MM.1S (cell line): Measurements from ENCODE around the gene MSANTD1.

Experiments used
- DNase-seq: peaks from one replicate; pipeline ENCODE4 v3.0.0-alpha.2; 2015
- H2AFZ ChIP-seq: fragments of 300-600 bp; sonication (generic); 2 replicates; pipeline ENCODE4 v1.6.0; 2016; ENCODE audit warnings: antibody characterized with exemption, low read length
- H3F3A ChIP-seq: fragments of 300-600 bp; sonication (generic); 2 replicates; pipeline ENCODE4 v1.6.1; 2016; ENCODE audit warnings: mild to moderate bottlenecking, antibody characterized with exemption, low read length, moderate library complexity, mixed read lengths; ENCODE audit not compliant: insufficient read depth
- H3K27ac ChIP-seq: fragments of 300-600 bp; sonication (generic); 2 replicates; pipeline ENCODE4 v1.5.1; 2016; ENCODE audit warnings: mild to moderate bottlenecking, low read length
- H3K27me3 ChIP-seq: fragments of 300-600 bp; sonication (generic); replicated peaks from 2 replicates; pipeline ENCODE4 v1.6.0; 2016; ENCODE audit warnings: low read length; ENCODE audit not compliant: insufficient read depth
- H3K36me3 ChIP-seq: fragments of 300-600 bp; sonication (generic); replicated peaks from 2 replicates; pipeline ENCODE4 v1.6.1; 2016; ENCODE audit warnings: mild to moderate bottlenecking, low read length, mixed read lengths; ENCODE audit not compliant: insufficient read depth
- H3K4me1 ChIP-seq: fragments of 300-600 bp; sonication (generic); 2 replicates; pipeline ENCODE4 v1.6.1; 2016; ENCODE audit warnings: low read length, mixed read lengths
- H3K4me2 ChIP-seq: fragments of 300-600 bp; sonication (generic); 2 replicates; pipeline ENCODE4 v1.6.0; 2016; ENCODE audit warnings: low read depth, low read length
- H3K4me3 ChIP-seq: fragments of 300-600 bp; sonication (generic); 2 replicates; pipeline ENCODE4 v1.5.1; 2016; ENCODE audit warnings: low read length, mixed read lengths
- H3K79me2 ChIP-seq: fragments of 300-600 bp; sonication (generic); 2 replicates; pipeline ENCODE4 v1.6.1; 2016; ENCODE audit warnings: mixed run types, low read length, mixed read lengths
- H3K9ac ChIP-seq: fragments of 300-600 bp; sonication (generic); 2 replicates; pipeline ENCODE4 v1.6.1; 2016; ENCODE audit warnings: low read length, mixed read lengths
- H3K9me2 ChIP-seq: fragments of 300-600 bp; sonication (generic); replicated peaks from 2 replicates; pipeline ENCODE4 v1.6.1; 2016; ENCODE audit warnings: mild to moderate bottlenecking, low read length, mixed read lengths; ENCODE audit not compliant: insufficient read depth
- H3K9me3 ChIP-seq: fragments of 300-600 bp; sonication (generic); replicated peaks from 2 replicates; pipeline ENCODE4 v1.6.1; 2016; ENCODE audit warnings: mild to moderate bottlenecking, low read length, mixed read lengths; ENCODE audit not compliant: insufficient read depth
- H4K20me1 ChIP-seq: fragments of 300-600 bp; sonication (generic); 2 replicates; pipeline ENCODE4 v1.6.1; 2016; ENCODE audit warnings: mild to moderate bottlenecking, low read length, moderate library complexity, mixed read lengths; ENCODE audit not compliant: insufficient read depth
- EZH2 ChIP-seq: fragments of 300-600 bp; sonication (generic); optimal IDR thresholded peaks from 2 replicates; pipeline ENCODE3; 2017; ENCODE audit warnings: low read depth, mild to moderate bottlenecking, antibody characterized with exemption, low read length, mixed read lengths
- EZH2phosphoT487 ChIP-seq: fragments of 300-600 bp; sonication (generic); IDR thresholded peaks from 2 replicates; pipeline ENCODE4 v1.6.1; 2018; ENCODE audit warnings: antibody characterized with exemption, low read length
- TF ChIP-seq, protein P1 (sequence below): fragments of 300-600 bp; sonication (generic); IDR thresholded peaks from 2 replicates; pipeline ENCODE4 v1.5.1; 2016; ENCODE audit warnings: antibody characterized with exemption, low read length, mixed read lengths

MSANTD1 gene

GRCh38 chr4:3229964-3230363, 19.0 kb upstream of the MSANTD1 start:
- Histone ChIP-seq H3K9me2 (no peaks in the 10 kb centered on the region), H3K4me1 (peaks cover 11% of the 10 kb centered on the region), H3K9ac (no peak overlapping the region), H3K27me3 (no peaks in the 10 kb centered on the region), H3K4me3 (no peak overlapping the region), H2AFZ (no peak overlapping the region), H4K20me1 (no peaks in the 10 kb centered on the region), H3F3A (peaks cover 8% of the 10 kb centered on the region), H3K4me2 (no peak overlapping the region), H3K9me3 (no peaks in the 10 kb centered on the region), H3K27ac (no peak overlapping the region), H3K36me3 (peaks cover 4% of the 10 kb centered on the region; the same call in 1 of the 2 replicates), H3K79me2 (no peaks in the 10 kb centered on the region)
- no peak for DNase-seq
- no peak for TF ChIP-seq EZH2
- TF ChIP-seq EZH2phosphoT487: no peak
- TF ChIP-seq, protein P1, sequence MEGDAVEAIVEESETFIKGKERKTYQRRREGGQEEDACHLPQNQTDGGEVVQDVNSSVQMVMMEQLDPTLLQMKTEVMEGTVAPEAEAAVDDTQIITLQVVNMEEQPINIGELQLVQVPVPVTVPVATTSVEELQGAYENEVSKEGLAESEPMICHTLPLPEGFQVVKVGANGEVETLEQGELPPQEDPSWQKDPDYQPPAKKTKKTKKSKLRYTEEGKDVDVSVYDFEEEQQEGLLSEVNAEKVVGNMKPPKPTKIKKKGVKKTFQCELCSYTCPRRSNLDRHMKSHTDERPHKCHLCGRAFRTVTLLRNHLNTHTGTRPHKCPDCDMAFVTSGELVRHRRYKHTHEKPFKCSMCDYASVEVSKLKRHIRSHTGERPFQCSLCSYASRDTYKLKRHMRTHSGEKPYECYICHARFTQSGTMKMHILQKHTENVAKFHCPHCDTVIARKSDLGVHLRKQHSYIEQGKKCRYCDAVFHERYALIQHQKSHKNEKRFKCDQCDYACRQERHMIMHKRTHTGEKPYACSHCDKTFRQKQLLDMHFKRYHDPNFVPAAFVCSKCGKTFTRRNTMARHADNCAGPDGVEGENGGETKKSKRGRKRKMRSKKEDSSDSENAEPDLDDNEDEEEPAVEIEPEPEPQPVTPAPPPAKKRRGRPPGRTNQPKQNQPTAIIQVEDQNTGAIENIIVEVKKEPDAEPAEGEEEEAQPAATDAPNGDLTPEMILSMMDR: no peak

DNA sequence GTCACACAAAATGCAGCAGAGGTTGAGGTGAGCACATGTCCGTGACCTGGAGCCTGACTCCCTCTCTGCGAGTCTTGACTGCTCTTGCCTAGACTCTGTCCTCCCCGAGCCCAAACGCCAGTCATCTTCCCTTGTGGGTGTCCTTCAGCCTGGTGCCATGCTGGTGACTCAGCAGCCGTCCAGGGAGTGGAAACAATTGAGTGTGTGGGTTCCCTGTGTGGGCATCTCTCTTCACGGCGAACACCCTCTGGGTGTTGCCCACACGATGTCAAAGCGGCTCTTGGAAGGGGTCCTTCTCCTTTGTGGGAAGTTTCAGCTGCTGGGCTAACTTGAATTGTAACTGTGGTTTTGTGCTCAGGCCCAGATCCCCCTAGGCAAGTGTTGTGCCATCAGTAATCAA, 17.5 kb upstream of the MSANTD1 start:
- Histone ChIP-seq H3K4me2 (no peak overlapping the region), H4K20me1 (no peaks in the 10 kb centered on the region), H2AFZ (no peak overlapping the region), H3F3A (peaks cover 4% of the 10 kb centered on the region), H3K4me3 (no peak overlapping the region), H3K9ac (no peak overlapping the region), H3K4me1 (peaks cover 4% of the 10 kb centered on the region), H3K27me3 (no peaks in the 10 kb centered on the region), H3K27ac (no peak overlapping the region), H3K36me3 (peaks cover 4% of the 10 kb centered on the region; the same call in 1 of the 2 replicates), H3K9me2 (no peaks in the 10 kb centered on the region), H3K79me2 (no peaks in the 10 kb centered on the region), H3K9me3 (no peaks in the 10 kb centered on the region)
- DNase-seq: no peak
- TF ChIP-seq, protein P1: no peak

DNA sequence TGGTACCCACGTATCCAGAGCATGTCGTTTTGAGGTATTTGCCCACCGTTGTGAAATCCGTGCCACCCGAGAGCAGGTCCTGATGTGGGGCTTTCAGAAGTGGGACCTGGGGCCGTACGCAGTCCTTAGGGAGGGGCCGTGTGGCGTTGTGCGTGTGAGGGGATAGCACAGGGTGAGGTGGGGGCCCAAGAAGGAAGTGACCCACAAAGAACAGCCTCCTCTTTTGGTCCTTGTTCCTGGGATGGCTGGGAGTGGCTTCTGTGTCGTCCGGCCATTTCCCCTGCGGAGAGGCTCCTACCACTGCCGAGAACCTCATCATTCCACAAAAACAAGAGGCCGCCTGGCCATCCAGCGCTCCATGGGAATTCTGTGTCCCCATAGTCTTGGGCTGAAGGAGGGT, 17.0 kb upstream of the MSANTD1 start:
- no peak overlapping the region for H3K27ac ChIP-seq
- no peak for DNase-seq
- TF ChIP-seq EZH2phosphoT487: no peak
- TF ChIP-seq EZH2: no peak
- TF ChIP-seq, protein P1: no peak
- H3K4me3 ChIP-seq: no peak overlapping the region
- no peaks in the 10 kb centered on the region for H4K20me1 ChIP-seq
- H3K27me3 ChIP-seq: no peaks in the 10 kb centered on the region
- H3K9me2 ChIP-seq: no peaks in the 10 kb centered on the region
- H3F3A ChIP-seq: no peaks in the 10 kb centered on the region
- H3K9me3 ChIP-seq: no peaks in the 10 kb centered on the region
- H3K4me1 ChIP-seq: no peaks in the 10 kb centered on the region
- H3K4me2 ChIP-seq: no peak overlapping the region
- H3K79me2 ChIP-seq: no peaks in the 10 kb centered on the region
- peaks cover 4% of the 10 kb centered on the region; the same call in 1 of the 2 replicates for H3K36me3 ChIP-seq
- no peak overlapping the region for H3K9ac ChIP-seq
- H2AFZ ChIP-seq: no peak overlapping the region
